Measurements from ENCODE around the gene SLC1A2.
A peak's percentile ranks its signal among the peaks of the same experiment; 100 is the strongest.

DNA sequence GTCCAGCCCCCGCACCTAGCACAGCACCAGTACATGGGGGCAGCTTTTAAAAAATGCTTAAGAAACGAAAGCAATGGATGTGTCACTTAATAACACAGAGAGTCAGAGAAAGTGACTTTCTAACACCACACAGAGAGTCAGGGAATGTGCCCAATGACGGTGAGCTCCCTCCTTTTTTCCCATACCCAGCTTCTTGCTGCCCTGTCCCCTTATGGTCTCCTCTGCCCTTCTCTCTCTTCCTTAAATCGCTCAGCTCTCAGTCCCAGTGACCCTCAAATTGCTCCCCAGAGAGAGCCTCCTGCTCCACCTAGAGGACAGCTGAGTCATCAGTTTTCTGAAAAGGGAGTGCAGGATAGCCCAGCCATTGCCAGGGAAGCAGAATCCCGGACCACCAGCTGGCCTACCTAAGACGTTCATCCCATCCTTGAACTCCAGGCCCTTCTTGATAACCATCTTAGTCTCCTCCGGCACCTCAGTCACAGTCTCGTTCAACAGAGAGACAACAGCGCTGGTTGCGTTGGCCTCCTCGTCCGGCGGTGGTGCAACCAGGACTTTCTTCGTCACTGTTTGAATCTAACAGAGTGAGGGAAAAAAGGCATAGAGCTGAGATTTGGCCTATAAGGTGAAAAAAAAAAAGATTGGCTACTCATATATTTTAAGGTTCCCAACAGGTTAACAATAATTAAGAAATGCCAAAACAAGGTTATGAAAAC, 113.5 kb downstream of the SLC1A2 start:
- TF ChIP-seq CTCF (conservative IDR thresholded peaks at IDR 0.05 in 1 of 2, IDR thresholded peaks at IDR 0.05 in 1 of 2; ENCODE audit: low read depth in 1 of 2, low read length in 2 of 2) (peak; percentile 49 to 75), EZH2 (IDR thresholded peaks at IDR 0.05; ENCODE audit: low read length, missing control alignments) (no peak)
